Retinal pigment epithelial cell (primary cell): Measurements from ENCODE around the gene FMO2.

ENCODE experiments used
- DNase-seq: peaks from one replicate; pipeline ENCODE4 v3.0.0-alpha.2; 2010; ENCODE audit warnings: low read depth
- H3K4me3 ChIP-seq: 2 replicates; pipeline ENCODE4 v1.5.1; 2011; ENCODE audit warnings: mild to moderate bottlenecking, low read length, control low read depth, moderate library complexity
- TF ChIP-seq, protein P1 (sequence below): conservative IDR thresholded peaks from 2 replicates; pipeline ENCODE4 v1.5.1; 2011; ENCODE audit warnings: low read depth, low read length, control low read depth, inconsistent platforms

The FMO2 gene

DNA sequence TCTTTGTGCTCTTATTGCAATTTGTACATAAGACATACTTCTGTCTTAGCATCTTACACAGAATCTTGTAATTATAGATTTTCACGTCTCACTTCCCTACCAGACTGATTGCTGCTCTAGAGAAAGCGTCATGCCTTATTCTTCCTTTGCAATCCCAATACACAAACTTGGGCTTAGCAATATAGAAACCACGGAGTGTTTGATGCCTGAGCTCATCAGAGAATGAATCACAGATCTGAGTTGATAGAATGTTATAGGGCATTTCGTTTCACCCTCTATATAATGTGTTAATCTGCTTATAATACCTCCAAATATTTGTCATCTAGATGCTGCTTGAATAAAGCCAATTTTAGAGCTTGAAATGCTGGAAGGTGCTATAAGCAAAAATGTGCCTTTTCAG is 69.8 kb downstream of the FMO2 start:
- TF ChIP-seq, protein P1, sequence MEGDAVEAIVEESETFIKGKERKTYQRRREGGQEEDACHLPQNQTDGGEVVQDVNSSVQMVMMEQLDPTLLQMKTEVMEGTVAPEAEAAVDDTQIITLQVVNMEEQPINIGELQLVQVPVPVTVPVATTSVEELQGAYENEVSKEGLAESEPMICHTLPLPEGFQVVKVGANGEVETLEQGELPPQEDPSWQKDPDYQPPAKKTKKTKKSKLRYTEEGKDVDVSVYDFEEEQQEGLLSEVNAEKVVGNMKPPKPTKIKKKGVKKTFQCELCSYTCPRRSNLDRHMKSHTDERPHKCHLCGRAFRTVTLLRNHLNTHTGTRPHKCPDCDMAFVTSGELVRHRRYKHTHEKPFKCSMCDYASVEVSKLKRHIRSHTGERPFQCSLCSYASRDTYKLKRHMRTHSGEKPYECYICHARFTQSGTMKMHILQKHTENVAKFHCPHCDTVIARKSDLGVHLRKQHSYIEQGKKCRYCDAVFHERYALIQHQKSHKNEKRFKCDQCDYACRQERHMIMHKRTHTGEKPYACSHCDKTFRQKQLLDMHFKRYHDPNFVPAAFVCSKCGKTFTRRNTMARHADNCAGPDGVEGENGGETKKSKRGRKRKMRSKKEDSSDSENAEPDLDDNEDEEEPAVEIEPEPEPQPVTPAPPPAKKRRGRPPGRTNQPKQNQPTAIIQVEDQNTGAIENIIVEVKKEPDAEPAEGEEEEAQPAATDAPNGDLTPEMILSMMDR, result no peak
- H3K4me3 ChIP-seq, result no peak overlapping the region
- peak; percentile 49 for DNase-seq

DNA sequence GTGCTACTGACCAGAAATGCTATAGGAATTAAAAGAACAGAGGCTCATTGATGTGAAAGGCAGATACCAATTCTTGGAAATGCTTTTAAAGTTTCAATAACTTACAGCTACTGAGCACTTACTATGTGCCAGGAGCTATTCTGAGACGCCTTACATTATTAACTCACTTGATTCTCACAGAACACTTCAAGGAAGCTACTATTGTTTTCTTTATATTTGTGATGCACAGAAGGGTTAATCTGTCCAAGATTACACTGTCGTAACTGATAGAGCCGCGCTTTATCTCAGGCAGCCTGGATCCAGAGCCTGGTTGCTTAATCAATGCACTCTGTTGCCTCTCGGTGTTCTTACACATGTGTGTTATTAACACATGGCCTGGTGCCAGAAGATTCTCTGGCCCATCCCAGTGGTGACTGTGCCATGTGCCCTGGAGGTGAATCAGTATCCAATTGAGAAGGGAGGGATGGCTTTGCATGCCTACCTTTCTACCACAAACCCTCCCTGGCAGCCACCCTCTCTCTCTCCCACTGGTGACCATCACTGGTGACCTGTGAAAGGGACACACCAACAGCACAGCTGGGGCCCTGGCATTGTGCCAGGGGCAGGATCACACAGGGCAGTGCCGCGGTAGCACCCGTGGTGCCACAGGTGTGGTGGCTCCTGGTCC is 72.0 kb downstream of the FMO2 start:
- DNase-seq, result no peak
- no peak overlapping the region for H3K4me3 ChIP-seq
- TF ChIP-seq, protein P1, result no peak

DNA sequence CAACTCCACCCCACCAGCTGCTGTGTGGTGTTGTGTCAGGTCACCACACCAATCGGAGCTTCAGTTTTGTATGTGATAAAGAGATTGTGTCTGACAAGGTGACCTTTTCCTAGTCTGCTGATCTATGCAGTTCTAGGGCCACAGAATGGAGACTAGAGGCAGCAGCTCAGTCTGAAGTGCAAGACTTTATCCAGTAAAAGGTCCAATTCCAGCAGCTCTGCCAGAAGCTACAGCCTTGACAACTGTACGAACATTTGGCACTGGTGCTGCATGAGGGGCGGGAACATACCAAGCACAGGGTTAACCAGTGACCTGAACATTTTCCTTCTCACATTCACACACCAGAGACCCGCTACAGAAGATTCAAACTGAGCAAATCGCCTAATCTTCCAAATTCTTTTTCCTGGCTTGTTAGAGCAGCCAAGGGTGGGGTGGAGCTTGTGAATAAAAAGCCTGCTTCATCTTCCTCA is 72.5 kb downstream of the FMO2 start:
- H3K4me3 ChIP-seq, result no peak overlapping the region
- TF ChIP-seq, protein P1, result no peak
- DNase-seq, result peak; percentile 36

DNA sequence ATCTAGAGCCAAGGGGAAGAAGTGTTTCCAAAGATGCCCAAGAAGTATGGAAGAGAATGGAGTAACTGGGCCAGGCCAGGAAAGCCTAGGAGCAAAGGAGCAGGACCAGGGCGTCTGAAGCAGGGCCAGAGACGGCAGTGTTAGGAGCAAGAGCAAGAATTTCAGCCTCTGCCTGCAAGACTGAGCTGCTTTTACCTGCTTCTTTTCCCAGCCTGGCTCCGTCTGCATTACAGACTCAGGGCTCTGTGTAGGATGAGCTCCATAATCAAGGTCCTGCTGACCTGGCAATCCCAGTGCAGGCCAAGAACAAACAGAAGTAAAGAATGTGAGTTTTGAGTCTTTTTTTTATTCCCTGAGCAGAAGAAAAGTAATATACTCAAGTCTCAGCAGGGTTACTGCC is 73.3 kb downstream of the FMO2 start:
- DNase-seq, result no peak
- TF ChIP-seq, protein P1, result no peak
- H3K4me3 ChIP-seq, result no peak overlapping the region

DNA sequence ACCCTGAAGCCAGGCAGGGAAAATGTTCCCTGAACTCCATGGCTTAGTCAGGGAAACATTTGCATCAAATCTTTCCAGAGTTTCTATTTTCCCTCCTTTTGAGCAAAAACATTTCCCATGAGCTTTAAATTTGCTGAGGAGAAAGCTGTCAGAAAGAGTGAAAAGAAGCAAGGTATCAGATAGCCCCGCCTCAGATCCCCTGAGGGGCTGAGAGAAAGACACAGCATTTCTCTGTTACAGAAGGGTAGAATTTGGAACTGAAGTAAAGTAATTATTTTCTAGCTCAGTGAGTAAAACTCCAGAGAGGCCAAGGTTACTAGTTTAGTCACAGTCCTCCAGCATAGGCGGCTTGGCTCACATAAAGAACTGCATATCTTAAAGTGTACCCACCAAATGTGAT is 73.8 kb downstream of the FMO2 start:
- no peak for DNase-seq
- TF ChIP-seq, protein P1, result no peak
- no peak overlapping the region for H3K4me3 ChIP-seq
